Retina (tissue), 1 donor: ENCODE data around the gene AVL9.
"Not testable (repeated sequence)": the region's sequence is repeated elsewhere in the genome, so short reads cannot be mapped to it uniquely, and the experiment has no call there.

ENCODE experiments used
- DNase-seq: peaks from one replicate; pipeline ENCODE4 v3.0.0-alpha.2; 2016

Gene AVL9

DNA sequence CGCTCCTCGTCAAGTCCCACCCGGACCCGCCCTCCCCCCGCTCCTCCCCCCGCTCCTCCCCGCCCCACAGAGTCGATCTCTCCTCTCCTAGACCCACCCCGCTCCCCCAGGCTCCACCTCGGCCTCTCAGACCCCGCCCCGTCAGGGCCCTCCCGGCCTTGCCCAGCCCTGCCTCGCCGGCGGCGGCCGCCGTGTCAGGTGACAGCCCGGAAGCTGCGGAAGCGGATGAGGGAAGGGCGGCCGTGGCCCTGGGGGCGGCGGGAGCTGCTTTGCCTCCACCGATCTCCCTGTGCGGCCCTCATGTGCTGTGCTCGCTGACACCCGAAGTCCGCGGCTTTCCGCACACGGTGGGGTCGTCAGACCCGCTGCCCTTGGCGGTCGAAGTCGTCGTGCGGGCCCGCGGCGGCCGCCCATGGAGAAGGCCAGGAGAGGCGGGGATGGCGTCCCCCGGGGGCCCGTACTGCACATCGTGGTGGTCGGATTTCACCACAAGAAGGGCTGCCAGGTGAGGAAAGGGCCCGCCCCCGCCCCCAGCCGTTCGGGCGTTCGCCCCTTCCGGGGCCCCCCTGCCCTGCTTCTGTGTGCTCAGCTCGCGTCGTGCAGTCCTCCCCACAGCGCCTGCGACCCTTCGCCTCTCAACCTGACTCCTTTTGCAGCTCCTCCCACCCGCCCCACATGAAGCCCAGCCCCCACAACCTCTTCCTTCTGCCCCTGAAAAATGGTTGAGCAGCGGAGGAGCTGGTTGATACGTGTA, at the start of gene AVL9:
Gene AVL9 (plus strand): TSS at position 192 of the 754 bp plus-strand sequence. CDS start 221 bp downstream, at position 413.
- DNase-seq = peak; percentile 94

- no peak for DNase-seq
Observed at GRCh38 chr7:32447218-32447617, 48.1 kb upstream of the AVL9 start.

DNA sequence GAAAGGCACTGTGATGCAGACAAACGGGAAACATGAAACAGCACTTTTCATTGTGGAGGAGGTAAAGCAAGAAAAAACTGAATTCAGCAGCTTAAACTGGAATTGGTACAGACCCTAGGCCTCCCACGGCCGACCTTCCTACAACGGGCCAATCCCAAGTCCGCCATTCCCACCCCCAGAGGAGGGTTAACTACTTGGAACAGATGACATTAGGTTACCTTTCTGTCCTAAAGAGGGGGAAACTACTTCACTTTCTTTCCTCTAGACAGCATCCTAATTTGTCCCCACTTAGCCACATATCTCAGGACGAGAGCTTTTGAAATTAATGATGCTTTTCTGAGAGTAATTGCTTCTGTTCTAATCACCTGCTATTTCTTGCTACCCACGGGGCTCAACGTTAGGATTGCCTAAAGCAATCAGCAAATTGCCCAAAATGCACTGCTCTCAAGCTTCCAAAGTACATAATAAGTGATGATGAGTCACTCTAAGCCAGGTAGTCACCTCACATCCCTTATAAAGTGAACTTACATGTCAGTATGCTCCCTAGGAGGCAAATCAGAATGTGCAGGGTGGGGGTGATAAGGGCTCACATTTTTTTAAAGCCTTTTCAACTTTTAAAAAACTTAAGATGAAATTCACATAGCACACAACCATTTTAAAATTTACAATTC, 41.8 kb upstream of the AVL9 start:
- DNase-seq = no peak

- no peak for DNase-seq
Observed at GRCh38 chr7:32458025-32458424, 37.3 kb upstream of the AVL9 start.

DNA sequence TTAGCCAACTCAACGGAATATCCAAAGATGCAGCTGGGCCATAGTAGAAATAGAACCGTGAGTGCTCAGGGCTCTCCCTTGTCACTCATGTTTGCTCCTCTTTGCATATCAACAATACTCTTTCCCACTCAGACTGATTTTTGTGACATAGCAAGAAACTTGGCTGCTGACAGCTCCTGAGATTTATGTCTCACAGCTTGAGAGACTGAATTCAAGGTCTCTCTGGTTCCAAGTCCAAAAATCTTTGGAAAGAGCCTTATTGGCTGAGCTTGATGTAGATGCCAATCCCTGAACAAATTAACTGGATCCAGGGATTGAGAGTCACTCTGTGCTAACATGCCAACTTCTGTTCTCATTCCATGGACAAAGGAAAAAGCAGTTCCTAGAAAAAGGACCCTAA, 35.5 kb upstream of the AVL9 start:
- DNase-seq = no peak

- DNase-seq = no peak
Observed at GRCh38 chr7:32461484-32461883, 33.8 kb upstream of the AVL9 start.

DNA sequence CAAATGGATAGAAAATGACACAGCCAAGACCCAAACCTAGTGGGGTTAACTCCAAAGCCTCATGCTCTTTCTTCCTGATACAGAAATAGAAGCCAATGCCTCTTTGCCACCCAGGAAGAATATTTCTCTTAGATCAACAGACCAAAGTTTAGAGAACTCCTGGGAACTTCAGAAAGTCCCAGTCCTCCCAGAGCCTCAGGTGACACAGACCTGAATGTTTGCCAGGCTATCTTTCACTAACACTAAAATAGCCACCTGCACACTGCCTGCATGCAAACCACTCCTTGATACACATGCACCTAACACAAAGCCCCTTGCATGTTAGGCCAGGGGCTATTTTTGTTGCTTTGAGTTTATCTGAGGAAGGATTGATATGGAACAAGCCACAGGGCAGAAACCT, 32.8 kb upstream of the AVL9 start:
- DNase-seq = no peak

DNA sequence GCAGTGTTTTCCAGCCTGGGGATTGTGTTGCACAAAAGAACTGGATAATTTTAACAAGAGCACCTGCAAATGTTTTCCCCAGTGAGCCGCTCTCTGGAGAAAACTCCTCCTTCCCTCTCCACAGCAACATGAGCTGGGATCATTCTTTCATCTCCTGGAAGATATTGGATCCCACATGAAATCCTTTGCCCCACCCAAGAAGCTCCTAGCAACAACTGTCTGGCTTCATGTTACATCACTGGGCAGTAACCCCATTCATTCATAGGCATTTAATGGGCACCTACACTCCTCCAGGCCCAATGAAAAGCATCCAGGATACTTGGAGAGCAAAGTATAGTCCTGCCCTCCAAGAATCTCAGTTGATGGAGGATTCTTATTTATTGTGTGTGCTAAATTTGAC, 32.3 kb upstream of the AVL9 start:
- no peak for DNase-seq

GRCh38 chr7:32464641-32465416, 30.5 kb upstream of the AVL9 start:
- DNase-seq = not testable (repeated sequence)

- DNase-seq = not testable (repeated sequence)
Observed at GRCh38 chr7:32470004-32470403, 25.3 kb upstream of the AVL9 start.

DNA sequence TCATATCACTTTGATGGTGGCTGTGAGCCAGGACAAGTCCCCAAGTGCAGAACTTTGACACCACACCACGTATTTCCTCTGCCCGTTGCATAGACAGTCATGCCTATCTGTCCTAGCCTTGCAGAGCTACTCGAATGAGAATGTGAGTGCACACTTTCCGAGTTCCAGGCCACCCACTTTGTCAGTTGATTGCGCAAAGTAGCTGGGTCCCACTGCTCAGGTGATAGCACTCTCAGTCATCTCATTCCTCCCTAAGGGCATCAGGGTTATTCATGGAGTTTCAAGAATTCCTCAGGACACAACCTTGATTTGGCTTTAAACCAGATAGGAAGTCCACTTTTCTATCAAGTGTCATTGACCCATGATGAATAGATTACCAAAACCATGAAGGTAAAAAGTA, 24.4 kb upstream of the AVL9 start:
- DNase-seq = no peak

DNA sequence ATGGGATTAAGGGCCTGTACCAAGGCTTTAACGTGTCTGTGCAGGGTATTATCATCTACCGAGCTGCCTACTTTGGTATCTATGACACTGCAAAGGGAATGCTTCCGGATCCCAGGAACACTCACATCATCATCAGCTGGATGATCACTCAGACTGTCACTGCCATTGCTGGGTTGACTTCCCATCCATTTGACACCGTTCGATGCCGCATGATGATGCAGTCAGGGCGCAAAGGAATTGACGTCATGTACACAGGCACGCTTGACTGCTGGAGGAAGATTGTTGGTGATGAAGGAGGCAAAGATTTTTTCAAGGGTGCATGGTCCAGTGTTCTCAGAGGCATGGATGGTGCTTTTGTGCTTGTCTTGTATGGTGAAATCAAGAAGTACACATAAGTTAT, 23.3 kb upstream of the AVL9 start:
- DNase-seq = no peak

DNA sequence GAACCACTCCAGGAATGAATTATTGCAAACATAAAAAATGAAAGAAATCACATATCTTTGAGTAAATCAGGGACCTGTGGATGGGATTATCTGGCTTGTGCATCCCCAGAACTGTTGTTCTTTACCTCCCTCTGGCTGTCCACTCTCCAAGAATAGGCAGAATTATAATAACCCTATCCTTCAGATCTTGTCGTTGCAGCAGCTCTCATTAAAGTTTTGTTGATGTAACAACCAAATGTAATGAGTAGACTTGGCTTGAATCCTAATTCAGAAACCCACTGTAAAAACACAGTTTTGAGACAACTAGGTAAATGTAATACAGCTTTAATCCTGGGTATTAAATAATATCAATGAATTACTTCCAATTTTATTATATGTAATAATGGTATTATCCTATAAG, 21.3 kb upstream of the AVL9 start:
- DNase-seq = no peak

DNA sequence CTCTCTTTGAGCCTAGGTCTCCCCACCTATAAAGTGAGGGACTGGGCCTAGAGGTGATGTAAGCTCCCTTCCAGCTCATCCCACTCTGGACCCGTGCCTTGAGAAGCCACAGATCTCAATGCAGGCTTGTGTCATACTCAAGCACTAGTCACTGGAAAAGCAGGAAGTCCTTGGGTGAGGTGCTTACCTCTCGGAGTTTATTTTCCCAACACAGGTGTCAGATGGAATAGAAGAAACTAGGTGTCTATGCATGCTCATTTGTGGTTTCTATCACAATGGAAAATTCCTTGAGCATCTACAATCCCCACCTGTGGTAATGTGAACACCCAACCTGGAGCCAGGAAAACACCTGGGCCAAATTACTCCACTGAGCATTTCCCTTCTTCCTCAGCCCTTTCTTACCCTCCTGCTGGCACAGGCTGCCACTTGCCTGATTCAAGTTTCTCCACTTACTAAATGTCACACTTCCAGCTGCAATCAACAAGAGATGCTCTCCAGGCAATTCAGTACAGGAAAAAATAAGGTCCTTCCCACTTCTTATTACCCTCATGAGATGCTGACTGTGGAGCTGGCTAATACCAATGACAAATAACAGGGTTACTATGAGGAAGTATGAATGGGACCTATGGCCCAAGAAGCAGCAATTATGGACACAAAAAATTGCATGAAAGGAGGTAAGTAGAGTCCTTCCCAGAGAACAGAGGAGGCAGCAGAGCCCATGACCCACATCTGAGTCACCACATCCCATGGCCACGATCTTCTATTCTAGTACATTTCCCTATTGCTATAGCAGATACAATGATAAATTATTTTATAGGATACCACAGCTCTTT, 18.3 kb upstream of the AVL9 start:
- DNase-seq = no peak

- DNase-seq = no peak
Observed at GRCh38 chr7:32477649-32477980, 17.7 kb upstream of the AVL9 start.

DNA sequence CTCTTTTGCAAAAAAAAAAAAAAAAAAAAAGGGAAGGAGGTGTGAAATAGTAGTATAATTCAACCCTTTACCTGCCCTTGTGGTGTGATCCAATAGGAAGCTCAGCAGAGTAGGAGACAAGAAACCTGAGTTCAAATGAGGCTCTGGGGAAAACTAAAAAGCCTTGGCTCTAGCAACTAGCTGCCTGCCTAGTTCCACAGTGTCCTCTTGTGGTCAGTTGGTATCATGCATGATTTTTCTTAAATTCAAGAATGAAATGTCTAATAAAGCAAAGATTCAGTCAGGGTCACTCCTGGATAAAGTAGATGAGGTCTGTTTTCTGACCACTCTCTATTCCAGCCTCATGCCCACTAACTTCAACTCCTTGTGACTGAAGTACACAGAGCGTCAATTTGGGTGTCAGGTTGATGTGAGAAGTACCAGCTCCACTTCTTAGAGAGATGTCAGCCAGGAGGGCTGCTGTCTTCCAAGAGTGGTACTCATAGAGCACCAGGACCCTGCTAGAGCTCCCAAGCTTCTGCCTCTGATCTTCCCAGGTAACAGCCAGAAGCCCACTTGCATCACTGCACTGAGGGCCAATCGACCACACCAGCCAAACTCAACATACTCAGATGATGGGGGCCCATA, 15.6 kb upstream of the AVL9 start:
- DNase-seq = peak; percentile 36

GRCh38 chr7:32481176-32481575, 14.1 kb upstream of the AVL9 start:
- DNase-seq = no peak

DNA sequence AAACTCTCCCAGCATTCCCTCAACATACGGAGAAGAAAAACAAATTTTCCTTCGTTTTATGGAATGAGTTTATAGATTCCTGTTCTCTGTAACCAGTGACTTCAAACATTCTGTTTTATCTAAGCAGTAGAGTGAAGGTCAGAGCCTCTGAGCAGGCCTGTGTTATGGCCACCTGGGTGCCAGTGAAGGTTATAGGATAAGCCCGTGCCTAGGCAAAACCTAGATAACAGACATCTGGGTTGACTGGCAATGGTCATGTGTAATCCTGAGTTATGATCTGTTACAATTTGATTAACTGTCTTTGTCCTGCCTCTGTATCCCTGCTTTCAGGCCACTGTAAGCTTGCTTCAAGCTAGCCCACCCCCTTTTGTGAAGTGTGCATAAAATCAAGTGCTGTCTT, 13.4 kb upstream of the AVL9 start:
- DNase-seq = no peak

DNA sequence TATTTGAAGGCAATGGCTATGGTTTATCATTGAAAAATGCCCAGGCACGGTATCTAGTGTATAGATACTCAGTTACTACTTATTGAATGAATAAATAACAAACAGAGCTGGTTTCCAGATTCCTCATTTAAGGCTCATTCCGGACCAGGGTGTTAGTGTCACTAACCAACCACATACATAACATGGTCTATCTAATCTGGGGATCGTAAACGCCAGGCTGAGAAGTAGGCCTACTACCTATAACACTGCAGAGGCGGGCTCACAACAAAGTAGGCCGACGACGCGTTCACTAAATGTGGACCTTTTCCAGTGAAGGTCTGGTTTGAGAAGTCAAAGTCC, 5.5 kb upstream of the AVL9 start:
- no peak for DNase-seq

GRCh38 chr7:32490127-32490796, 5.0 kb upstream of the AVL9 start, which contains the start of gene LSM5:
Gene LSM5, minus strand, starts transcription at chr7:32490380. Its CDS starts 15 bp downstream, at chr7:32490365.
- peak; percentile 96 for DNase-seq

- no peak for DNase-seq
Observed at GRCh38 chr7:32494946-32495297, 367 bp upstream of the AVL9 start.
